Prostate gland (tissue), 2 donors: ENCODE data around the gene PRKAA2.

ENCODE experiments used
- CTCF ChIP-seq, 4 experiments: fragments of 200-600 bp in 2 of 4; fragments of 450-650 bp in 2 of 4; sonication (generic) in 2 of 4; IDR thresholded peaks; 1 replicate in 3 of 4; 2 replicates in 1 of 4; pipeline ENCODE4 v1.5.1; 2016 to 2019; ENCODE audit warnings: antibody characterized with exemption in 4 of 4, mild to moderate bottlenecking in 2 of 4, moderate library complexity in 2 of 4
- POLR2A ChIP-seq: fragments of 450-650 bp; IDR thresholded peaks from one replicate; pipeline ENCODE4 v1.6.1; 2016; ENCODE audit warnings: antibody characterized with exemption, mild to moderate bottlenecking

GRCh38 chr1:56671085-56671484, 26.0 kb downstream of the PRKAA2 start:
- no peak for TF ChIP-seq CTCF (IDR thresholded peaks at IDR 0.05)
- no peak for TF ChIP-seq POLR2A
